HG03439 (cell line): ENCODE results near the gene OSBPL6.
"Not testable (repeated sequence)": the region's sequence is repeated elsewhere in the genome, so short reads cannot be mapped to it uniquely, and the experiment has no call there.

Experiments used
- ATAC-seq: cut with Tn5 transposase; IDR thresholded peaks from one replicate; pipeline ENCODE4 v1.9.1; 2021; ENCODE audit warnings: mild to moderate bottlenecking, moderate library complexity; ENCODE audit not compliant: unreplicated experiment

OSBPL6 gene

DNA sequence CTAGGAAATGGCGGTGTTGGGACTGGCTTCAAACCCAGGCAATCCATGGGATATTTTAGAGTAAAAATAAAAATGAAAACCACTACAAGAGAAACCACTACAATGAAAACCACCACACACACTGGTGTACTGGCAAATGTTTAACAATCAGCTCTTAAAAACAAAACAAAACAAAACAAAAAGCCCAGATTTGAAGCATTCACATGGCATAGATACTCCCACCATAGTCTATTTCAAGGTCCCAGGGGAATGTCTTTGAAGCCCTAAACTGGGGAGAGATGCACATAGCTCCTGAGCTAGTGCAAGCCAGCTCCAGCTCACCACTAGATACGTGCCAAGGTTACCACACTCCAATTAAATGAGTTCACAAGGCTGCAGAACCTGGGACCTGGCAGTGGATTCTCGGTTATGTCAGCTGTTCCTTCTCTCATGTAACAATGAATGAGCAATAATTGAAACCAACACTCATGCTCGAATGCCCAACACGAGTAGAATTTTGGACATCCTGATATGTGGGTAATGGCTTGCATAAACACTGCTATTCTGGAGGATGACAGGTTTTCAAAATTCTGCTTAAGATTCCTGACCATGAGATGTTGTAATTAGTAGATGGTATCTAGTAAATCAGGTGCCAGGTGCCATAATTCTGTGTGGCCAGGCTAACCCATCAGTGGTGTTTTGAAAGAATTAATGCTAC, 102.2 kb downstream of the OSBPL6 start:
- no peak for ATAC-seq

- ATAC-seq = no peak
These were observed 102.7 kb downstream of the OSBPL6 start for GRCh38 chr2:178297091-178297411.

DNA sequence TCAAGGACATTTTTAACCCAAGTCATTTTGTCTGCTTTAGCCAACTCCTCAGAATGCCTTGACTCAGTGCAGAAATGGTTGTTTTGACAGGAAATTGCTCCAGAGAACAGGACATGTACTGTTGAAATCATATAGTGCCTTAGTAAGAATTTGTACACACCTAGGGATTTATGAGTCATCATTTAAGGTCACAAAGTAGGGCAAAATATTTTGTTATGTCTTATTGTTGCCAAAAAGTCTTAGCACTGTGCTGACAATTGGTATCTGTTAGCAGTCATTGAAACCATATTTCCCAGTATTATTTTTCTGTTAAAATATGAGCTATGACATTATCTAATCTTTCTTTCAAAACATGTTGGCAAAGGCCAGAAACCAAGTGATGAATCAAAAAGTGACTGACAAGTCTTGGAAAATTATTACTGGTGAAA, 104.5 kb downstream of the OSBPL6 start:
- no peak for ATAC-seq

DNA sequence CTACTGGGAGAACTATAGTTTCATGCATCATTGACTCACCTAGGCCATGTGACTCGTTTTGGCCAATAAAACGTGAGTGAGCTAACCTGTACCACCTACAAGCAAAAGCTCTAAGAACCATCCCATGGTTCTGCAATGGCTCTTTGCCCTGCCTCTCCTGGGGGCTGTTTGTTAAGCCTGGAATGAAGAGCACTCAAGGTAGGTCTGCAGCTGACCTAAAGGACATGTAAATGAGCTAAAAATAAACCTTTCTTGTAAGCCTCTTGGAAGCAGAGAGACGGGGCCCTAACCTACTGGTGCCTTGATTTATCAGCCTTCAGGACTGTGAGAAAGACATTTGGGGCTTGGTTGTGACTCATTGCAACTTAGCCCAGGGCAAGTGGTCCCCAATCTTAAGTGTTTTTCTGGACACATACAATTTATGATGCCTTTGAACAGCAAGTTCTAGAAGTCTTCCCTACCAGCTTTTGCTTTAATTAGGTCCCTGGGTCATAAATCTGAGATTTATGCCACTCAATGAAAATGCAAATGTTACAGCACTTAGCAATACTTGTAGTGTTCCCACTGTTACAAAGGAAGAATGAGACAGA, 107.4 kb downstream of the OSBPL6 start:
- ATAC-seq = no peak

- ATAC-seq = no peak
These were observed 110.0 kb downstream of the OSBPL6 start for GRCh38 chr2:178304333-178304732.

DNA sequence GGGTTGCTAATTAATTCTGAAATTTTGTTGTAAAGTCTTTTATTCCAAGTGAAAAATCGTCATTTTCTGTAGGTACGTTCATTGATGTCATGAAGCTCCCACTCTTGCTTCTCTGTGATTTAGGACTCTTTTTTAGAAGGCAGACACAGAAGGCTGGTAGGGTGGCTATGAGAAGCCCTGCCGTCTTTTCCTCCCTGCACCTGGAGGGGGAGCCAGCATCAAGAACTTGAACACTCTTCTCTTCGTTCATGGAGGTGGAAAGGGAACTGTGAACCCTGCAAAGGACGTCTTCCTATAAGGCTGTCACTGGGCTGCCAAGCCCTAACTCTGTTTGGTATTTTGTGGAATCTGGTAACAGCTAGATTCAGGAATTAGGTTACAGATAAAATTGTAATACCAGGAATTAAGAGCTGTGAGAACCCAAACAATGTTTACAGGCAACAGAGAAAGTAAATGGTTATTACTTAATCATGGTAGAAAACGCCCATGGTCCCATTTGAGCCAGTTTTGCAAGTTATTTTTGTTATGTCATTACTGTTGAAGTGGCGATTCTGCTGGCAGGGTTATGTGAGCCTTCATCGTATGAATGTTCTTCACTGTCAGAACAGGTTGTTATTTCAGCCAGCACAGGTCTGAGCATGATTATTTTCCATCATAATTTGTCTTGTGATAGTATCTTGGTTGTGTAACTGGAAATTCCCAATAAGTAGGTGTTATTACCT, 112.2 kb downstream of the OSBPL6 start:
- ATAC-seq = peak; percentile 98

DNA sequence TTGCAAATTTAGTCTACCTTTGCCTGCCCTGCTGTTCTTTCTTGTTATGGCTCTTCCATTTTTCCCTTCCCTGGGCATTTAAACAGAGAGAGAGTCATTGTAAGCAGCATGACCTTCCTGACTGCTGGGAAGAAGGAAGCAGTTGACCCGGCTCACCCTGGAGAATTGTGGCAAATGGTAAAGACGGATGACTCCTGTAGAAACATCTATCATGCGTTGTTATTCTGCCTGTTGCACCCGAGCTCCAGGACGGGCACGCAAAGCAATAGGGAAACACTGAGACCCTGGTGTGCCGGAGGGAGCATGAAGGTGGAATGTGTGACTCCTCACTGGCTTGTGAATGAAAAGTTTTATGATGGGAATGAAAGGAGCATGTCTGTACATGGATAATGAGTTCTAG, 113.3 kb downstream of the OSBPL6 start:
- no peak for ATAC-seq

GRCh38 chr2:178309541-178309940, 115.2 kb downstream of the OSBPL6 start:
- no peak for ATAC-seq

GRCh38 chr2:178315078-178315477, 120.8 kb downstream of the OSBPL6 start:
- no peak for ATAC-seq

DNA sequence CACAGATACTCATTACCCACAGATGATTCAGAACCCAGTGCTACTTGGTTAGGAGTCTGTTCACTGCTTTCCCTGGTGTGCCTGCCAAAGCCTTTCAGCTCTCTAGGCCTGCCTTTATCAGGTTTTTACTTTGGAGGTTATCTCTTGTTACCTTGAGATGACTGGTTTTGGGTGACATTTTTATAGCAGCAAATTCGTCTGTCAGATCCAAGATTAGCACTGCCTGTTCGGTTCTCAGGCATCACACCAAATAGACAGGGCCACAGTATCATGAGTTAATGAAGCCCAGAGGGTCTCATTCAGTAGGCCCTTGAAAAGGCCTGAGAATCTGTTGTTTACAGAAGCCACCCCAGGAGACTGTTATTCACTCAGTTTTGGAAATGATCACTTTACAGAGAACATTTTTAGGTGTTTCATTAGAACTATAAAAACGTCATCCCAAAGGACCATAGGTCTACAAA, 121.2 kb downstream of the OSBPL6 start:
- no peak for ATAC-seq

GRCh38 chr2:178317811-178318210, 123.5 kb downstream of the OSBPL6 start:
- ATAC-seq = no peak

DNA sequence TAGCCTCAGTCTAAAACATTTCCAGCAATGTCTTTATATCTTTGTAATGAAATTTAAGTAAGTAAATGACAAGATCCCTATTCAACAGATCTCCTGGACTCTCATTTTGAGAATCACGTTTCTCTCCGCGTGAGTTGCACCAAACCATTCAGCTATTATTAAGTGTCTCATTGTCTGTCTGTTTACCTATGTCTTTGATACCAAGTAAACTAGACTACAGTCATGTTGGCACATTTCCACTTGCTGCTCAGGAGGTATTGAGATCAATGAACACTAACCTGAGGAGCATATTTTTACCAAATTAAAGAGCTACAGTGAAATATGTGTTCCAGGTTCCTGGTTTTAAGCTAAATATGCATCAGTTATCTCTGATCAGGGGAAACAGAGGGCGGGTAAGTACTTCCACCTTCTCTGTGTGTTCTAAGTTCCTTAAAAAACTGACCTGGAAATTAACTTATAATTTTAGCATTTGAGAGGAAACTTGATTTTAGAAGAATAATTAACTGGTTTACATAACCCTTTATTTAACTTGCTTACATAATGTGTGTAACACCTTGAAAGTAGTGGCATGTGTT, 125.8 kb downstream of the OSBPL6 start:
- no peak for ATAC-seq

DNA sequence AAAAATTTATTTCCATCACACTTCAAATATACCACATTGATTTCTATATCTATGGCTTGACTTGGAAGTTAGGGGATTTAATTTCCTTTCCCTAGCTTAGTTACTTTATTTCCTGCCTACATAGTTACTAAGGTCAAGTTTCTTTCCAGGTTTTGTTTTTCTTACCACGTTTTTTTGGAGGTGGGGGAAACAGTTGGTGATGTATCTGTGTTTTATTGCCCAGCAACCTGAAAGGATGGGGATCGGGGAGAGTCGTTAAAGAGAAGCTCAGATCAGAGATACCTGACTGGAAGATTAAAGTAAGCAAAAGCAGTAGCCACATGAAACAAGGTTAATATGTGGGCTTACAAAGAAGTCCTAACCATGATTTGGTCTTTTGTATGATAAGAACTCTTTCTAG, 127.8 kb downstream of the OSBPL6 start:
- no peak for ATAC-seq

GRCh38 chr2:178323331-178323730, 129.0 kb downstream of the OSBPL6 start:
- ATAC-seq = not testable (repeated sequence)

GRCh38 chr2:178324077-178324476, 129.8 kb downstream of the OSBPL6 start:
- no peak for ATAC-seq

- ATAC-seq = no peak
These were observed 131.0 kb downstream of the OSBPL6 start for GRCh38 chr2:178325268-178325667.

- no peak for ATAC-seq
These were observed 133.2 kb downstream of the OSBPL6 start for GRCh38 chr2:178327516-178327915.

DNA sequence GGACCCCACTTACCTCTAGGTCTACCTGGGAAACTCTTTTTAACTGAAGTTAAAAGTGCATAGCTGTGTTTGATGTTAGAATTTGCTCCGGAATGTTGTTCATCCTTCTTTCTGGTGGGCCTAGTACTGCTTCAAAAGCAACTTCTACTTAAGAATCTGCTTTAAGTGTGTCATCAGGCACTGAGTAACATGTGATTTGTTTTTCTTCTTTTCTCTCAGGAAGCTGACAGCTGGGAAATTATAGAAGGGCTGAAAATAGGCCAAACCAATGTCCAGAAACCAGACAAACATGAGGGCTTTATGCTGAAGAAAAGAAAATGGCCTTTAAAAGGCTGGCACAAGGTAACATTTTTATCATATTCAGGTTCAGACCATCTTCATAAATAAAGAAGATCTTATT, 133.7 kb downstream of the OSBPL6 start:
- ATAC-seq = no peak

GRCh38 chr2:178330175-178331017, 136.1 kb downstream of the OSBPL6 start:
- no peak for ATAC-seq

GRCh38 chr2:178331474-178332432, 137.4 kb downstream of the OSBPL6 start:
- no peak for ATAC-seq
